Left ventricle myocardium inferior (tissue), 1 donor: ENCODE results near the gene DARS1. TPM values are rescaled to one million over a fixed set of nuclear protein-coding genes. Genes with fewer than 3 reads are reported as not detected.
"Not testable (repeated sequence)": the region's sequence is repeated elsewhere in the genome, so short reads cannot be mapped to it uniquely, and the experiment has no call there.

Experiments used
- DNase-seq: peaks from one replicate; pipeline ENCODE4 v3.0.0-alpha.2; 2020
- H3K27ac ChIP-seq: fragments of 200-600 bp; replicated peaks from 2 replicates; pipeline ENCODE4 v1.8.0; 2021
- H3K27me3 ChIP-seq: fragments of 200-600 bp; 2 replicates; pipeline ENCODE4 v1.8.0; 2021; ENCODE audit warnings: low read depth
- H3K36me3 ChIP-seq: fragments of 200-600 bp; 2 replicates; pipeline ENCODE4 v1.8.0; 2021
- H3K4me1 ChIP-seq: fragments of 200-600 bp; 2 replicates; pipeline ENCODE4 v1.8.0; 2021
- H3K4me3 ChIP-seq: fragments of 200-600 bp; 2 replicates; pipeline ENCODE4 v1.8.0; 2021; ENCODE audit warnings: mild to moderate bottlenecking, moderate library complexity
- H3K9me3 ChIP-seq: fragments of 200-600 bp; replicated peaks from 2 replicates; pipeline ENCODE4 v1.8.0; 2021
- CTCF ChIP-seq: fragments of 200-600 bp; IDR thresholded peaks from 2 replicates; pipeline ENCODE4 v1.8.0; 2021; ENCODE audit warnings: antibody characterized with exemption, mild to moderate bottlenecking, borderline replicate concordance
- intact Hi-C: fragments of 100-400 bp; cut with micrococcal nuclease; formaldehyde crosslinking; loops from one replicate; pipeline ENCODE4 v1.11.0; 2022
- total RNA-seq: library from RNA; stranded (reverse); fragmentation: NEBNext Ultra II Directional; extraction: Animal tissue kit (Norgen Biotek cat#: 25700); gene quantifications from one replicate; pipeline ENCODE4 v1.2.1, GENCODE V29; 2021
- donor health status: DM: no; HTN: yes; CAD: no; lungs with severe emphysema.

DARS1 gene
- total RNA-seq, 1 donor from 2014 or later: 56.3 TPM

- peaks cover 69% of the 10 kb centered on the region for H3K36me3 ChIP-seq
- H3K4me1 ChIP-seq: peaks cover 23% of the 10 kb centered on the region
- intact Hi-C loops: no loop called here
- no peak overlapping the region for H3K27ac ChIP-seq
- H3K9me3 ChIP-seq: peaks cover 11% of the 10 kb centered on the region
- H3K4me3 ChIP-seq: no peak overlapping the region
- DNase-seq: no peak
- H3K27me3 ChIP-seq: no peaks in the 10 kb centered on the region
- TF ChIP-seq CTCF: no peak
Observed at GRCh38 chr2:135974036-135974435, 11.4 kb downstream of the DARS1 start.

GRCh38 chr2:135969655-135970387 lies 15.6 kb downstream of the DARS1 start:
- no peak for DNase-seq
- intact Hi-C loops: no loop called here
- Histone ChIP-seq H3K36me3 (peaks cover 34% of the 10 kb centered on the region), H3K4me1 (peaks cover 20% of the 10 kb centered on the region), H3K4me3 (no peak overlapping the region), H3K27ac (no peak overlapping the region), H3K9me3 (peaks cover 11% of the 10 kb centered on the region), H3K27me3 (no peaks in the 10 kb centered on the region)
- TF ChIP-seq CTCF: no peak

GRCh38 chr2:135965756-135966155 lies 19.7 kb downstream of the DARS1 start:
- no peaks in the 10 kb centered on the region for H3K36me3 ChIP-seq
- TF ChIP-seq CTCF: no peak
- H3K4me1 ChIP-seq: peaks cover 37% of the 10 kb centered on the region
- H3K9me3 ChIP-seq: no peaks in the 10 kb centered on the region
- H3K27me3 ChIP-seq: no peaks in the 10 kb centered on the region
- no peak overlapping the region for H3K27ac ChIP-seq
- intact Hi-C loops: no loop called here
- no peak overlapping the region for H3K4me3 ChIP-seq
- no peak for DNase-seq

- intact Hi-C loops, H3K27me3 ChIP-seq, H3K36me3 ChIP-seq, H3K4me3 ChIP-seq, H3K9me3 ChIP-seq, H3K27ac ChIP-seq, DNase-seq: not testable (repeated sequence)
- peaks cover 41% of the 10 kb centered on the region for H3K4me1 ChIP-seq
Observed at GRCh38 chr2:135964404-135964803, 21.0 kb downstream of the DARS1 start.

GRCh38 chr2:135963841-135964240 lies 21.6 kb downstream of the DARS1 start:
- Histone ChIP-seq H3K36me3 (no peaks in the 10 kb centered on the region), H3K4me3 (no peak overlapping the region), H3K4me1 (peaks cover 40% of the 10 kb centered on the region), H3K9me3 (no peaks in the 10 kb centered on the region), H3K27me3 (no peaks in the 10 kb centered on the region), H3K27ac (no peak overlapping the region)
- TF ChIP-seq CTCF: no peak
- DNase-seq: no peak
- intact Hi-C loops: no loop called here

- H3K4me1 ChIP-seq: peaks cover 45% of the 10 kb centered on the region
- no peaks in the 10 kb centered on the region for H3K36me3 ChIP-seq
- H3K27ac ChIP-seq: no peak overlapping the region
- H3K9me3 ChIP-seq: no peaks in the 10 kb centered on the region
- H3K4me3 ChIP-seq: no peak overlapping the region
- DNase-seq: no peak
- intact Hi-C loops: no loop called here
- H3K27me3 ChIP-seq: no peaks in the 10 kb centered on the region
- TF ChIP-seq CTCF: no peak
Observed at GRCh38 chr2:135962366-135963123, 22.9 kb downstream of the DARS1 start.
